Measurements from ENCODE around the gene EIF3L. TPM values are rescaled to one million over a fixed set of nuclear protein-coding genes. Genes with fewer than 3 reads are reported as not detected.

The EIF3L gene
- polyA plus RNA-seq, 3 donors: 209 to 503 (median 246) TPM

DNA sequence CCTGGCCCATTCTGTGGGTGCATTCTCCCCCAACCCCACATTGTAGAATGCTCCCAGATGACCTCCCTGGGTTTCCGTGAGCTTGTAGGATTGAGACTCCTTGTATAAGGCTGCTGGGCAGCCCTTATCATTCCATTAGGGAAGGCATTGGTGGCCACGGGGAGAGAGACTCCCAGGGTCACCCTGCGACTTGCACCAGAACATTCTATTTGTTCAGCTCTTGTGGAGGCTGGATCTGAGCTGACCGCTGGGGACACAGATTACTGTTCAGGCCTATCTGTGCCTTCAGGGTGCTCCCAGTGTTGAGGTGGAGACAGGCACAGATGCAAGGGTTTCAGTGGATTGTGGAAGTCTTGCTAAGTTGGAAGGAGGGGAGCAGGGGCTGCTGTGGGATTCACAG is 74.7 kb downstream of the EIF3L start:
- Histone ChIP-seq H3K9ac (ENCODE audit: insufficient read depth, low read length, poor library complexity, severe bottlenecking) (no peak overlapping the region), H3K27me3 (ENCODE audit: control insufficient read depth in 2 of 2, insufficient read depth in 2 of 2, low read length in 2 of 2) (no peaks in the 10 kb centered on the region), H3K27ac (ENCODE audit: low read depth in 1 of 2, low read length in 2 of 2) (no peak overlapping the region), H3K9me3 (replicated peaks in 1 of 2; ENCODE audit: control insufficient read depth in 1 of 2, insufficient read depth in 1 of 2, low read length in 2 of 2) (no peaks in the 10 kb centered on the region), H3K4me2 (replicated peaks; ENCODE audit: extremely low read depth, low read length, poor library complexity, severe bottlenecking) (no peak overlapping the region), H4K20me1 (ENCODE audit: insufficient read depth, low read length) (no peaks in the 10 kb centered on the region), H3K79me2 (ENCODE audit: insufficient read depth, low read length) (no peaks in the 10 kb centered on the region), H3K4me3 (replicated peaks in 1 of 3; ENCODE audit: low read depth in 2 of 3, low read length in 3 of 3) (no peak overlapping the region), H3K4me1 (ENCODE audit: control insufficient read depth in 1 of 2, insufficient read depth in 2 of 2, low read length in 2 of 2) (peaks cover 7 to 9% of the 10 kb centered on the region in 2 donors), H3K36me3 (replicated peaks in 1 of 2; ENCODE audit: control insufficient read depth in 1 of 2, insufficient read depth in 2 of 2, low read length in 2 of 2) (peaks cover 32 to 44% of the 10 kb centered on the region in 2 donors), H2AFZ (ENCODE audit: insufficient read depth, low read depth, low read length, poor library complexity, severe bottlenecking) (no peak overlapping the region)
- H3K9me3 Mint-ChIP-seq: no peaks in the 10 kb centered on the region
- H3K27ac Mint-ChIP-seq: peak overlapping the region in 1 of 7 donors; percentile 49
- H3K27me3 Mint-ChIP-seq (ENCODE audit: low read depth in 3 of 3): peaks cover 0 to 2% (median 2%) of the 10 kb centered on the region in 3 donors
- TF ChIP-seq CTCF (IDR thresholded peaks at IDR 0.05): no peak
- H3K4me1 Mint-ChIP-seq: peaks cover 5% of the 10 kb centered on the region
- H3K36me3 Mint-ChIP-seq: peaks cover 32 to 57% of the 10 kb centered on the region in 2 donors
- intact Hi-C loops (cut with micrococcal nuclease): no loop called here
- WGBS (ENCODE audit: insufficient coverage): 100% methylated on average over 2 of the region's 4 CpGs
- no peak overlapping the region for H3K4me3 Mint-ChIP-seq
- DNase-seq: no peak

- DNase-seq: no peak
- peaks cover 7 to 9% of the 10 kb centered on the region in 2 donors for H3K4me1 ChIP-seq (ENCODE audit: control insufficient read depth in 1 of 2, insufficient read depth in 2 of 2, low read length in 2 of 2)
- no peaks in the 10 kb centered on the region for H3K9me3 ChIP-seq (replicated peaks in 1 of 2; ENCODE audit: control insufficient read depth in 1 of 2, insufficient read depth in 1 of 2, low read length in 2 of 2)
- intact Hi-C loops (cut with micrococcal nuclease): no loop called here
- Mint-ChIP-seq H3K27me3 (ENCODE audit: low read depth in 3 of 3) (peaks cover 0 to 2% (median 2%) of the 10 kb centered on the region in 3 donors), H3K27ac (no peak overlapping the region), H3K9me3 (no peaks in the 10 kb centered on the region), H3K4me3 (no peak overlapping the region), H3K36me3 (peaks cover 37 to 60% of the 10 kb centered on the region in 2 donors), H3K4me1 (peaks cover 5% of the 10 kb centered on the region)
- no peak overlapping the region for H3K4me3 ChIP-seq (replicated peaks in 1 of 3; ENCODE audit: low read depth in 2 of 3, low read length in 3 of 3)
- H3K9ac ChIP-seq (ENCODE audit: insufficient read depth, low read length, poor library complexity, severe bottlenecking): no peak overlapping the region
- H4K20me1 ChIP-seq (ENCODE audit: insufficient read depth, low read length): no peaks in the 10 kb centered on the region
- 100% methylated on average over 11 of the region's 18 CpGs for WGBS (ENCODE audit: insufficient coverage)
- peaks cover 37 to 44% of the 10 kb centered on the region in 2 donors for H3K36me3 ChIP-seq (replicated peaks in 1 of 2; ENCODE audit: control insufficient read depth in 1 of 2, insufficient read depth in 2 of 2, low read length in 2 of 2)
- H2AFZ ChIP-seq (ENCODE audit: insufficient read depth, low read depth, low read length, poor library complexity, severe bottlenecking): no peak overlapping the region
- H3K27me3 ChIP-seq (ENCODE audit: control insufficient read depth in 2 of 2, insufficient read depth in 2 of 2, low read length in 2 of 2): no peaks in the 10 kb centered on the region
- no peak overlapping the region for H3K4me2 ChIP-seq (replicated peaks; ENCODE audit: extremely low read depth, low read length, poor library complexity, severe bottlenecking)
- H3K27ac ChIP-seq (ENCODE audit: low read depth in 1 of 2, low read length in 2 of 2): no peak overlapping the region
- no peaks in the 10 kb centered on the region for H3K79me2 ChIP-seq (ENCODE audit: insufficient read depth, low read length)
- no peak for TF ChIP-seq CTCF (IDR thresholded peaks at IDR 0.05)
Observed at GRCh38 chr22:37924386-37925065, 75.3 kb downstream of the EIF3L start.
